H7 (cell line): ENCODE measurements around the gene FNDC3B. TPM values are rescaled to one million over a fixed set of nuclear protein-coding genes. Genes with fewer than 3 reads are reported as not detected.

Experiments used
- DNase-seq: peaks from one replicate; pipeline ENCODE4 v3.0.0; 2012
- H3K27me3 ChIP-seq: 2 replicates; pipeline ENCODE4 v1.6.0; 2011; ENCODE audit warnings: mild to moderate bottlenecking, low read length; ENCODE audit not compliant: control insufficient read depth, insufficient read depth
- H3K36me3 ChIP-seq: replicated peaks from 2 replicates; pipeline ENCODE4 v1.5.1; 2011; ENCODE audit warnings: low read length; ENCODE audit not compliant: control insufficient read depth, insufficient read depth
- H3K4me3 ChIP-seq: 2 replicates; pipeline ENCODE4 v1.5.1; 2011; ENCODE audit warnings: low read depth, mild to moderate bottlenecking, control low read depth, low read length, moderate library complexity; ENCODE audit not compliant: insufficient read depth
- total RNA-seq: library from RNA; depleted of rRNA; stranded (reverse); fragments of >200 nt; shearing (Covaris generic); gene quantifications from 2 replicates; pipeline ENCODE4 v1.2.3, GENCODE V29; 2014

The FNDC3B gene
- total RNA-seq, 1 experiment from 2014 or later, result 24.2 TPM

- H3K27me3 ChIP-seq, result no peaks in the 10 kb centered on the region
- DNase-seq, result no peak
- no peak overlapping the region for H3K4me3 ChIP-seq
- H3K36me3 ChIP-seq, result no peaks in the 10 kb centered on the region
These were observed 232.1 kb downstream of the FNDC3B start for GRCh38 chr3:172271386-172271976.

- no peak for DNase-seq
- Histone ChIP-seq H3K27me3 (no peaks in the 10 kb centered on the region), H3K36me3 (no peaks in the 10 kb centered on the region), H3K4me3 (no peak overlapping the region)
These were observed 233.3 kb downstream of the FNDC3B start for GRCh38 chr3:172272698-172273097.

- H3K27me3 ChIP-seq, result no peaks in the 10 kb centered on the region
- no peaks in the 10 kb centered on the region for H3K36me3 ChIP-seq
- no peak for DNase-seq
- H3K4me3 ChIP-seq, result no peak overlapping the region
These were observed 234.0 kb downstream of the FNDC3B start for GRCh38 chr3:172273378-172273777.

GRCh38 chr3:172274906-172275305, 235.5 kb downstream of the FNDC3B start:
- H3K27me3 ChIP-seq, result no peaks in the 10 kb centered on the region
- DNase-seq, result no peak
- no peak overlapping the region for H3K4me3 ChIP-seq
- H3K36me3 ChIP-seq, result no peaks in the 10 kb centered on the region

GRCh38 chr3:172275586-172275985, 236.2 kb downstream of the FNDC3B start:
- DNase-seq, result no peak
- H3K4me3 ChIP-seq, result no peak overlapping the region
- no peaks in the 10 kb centered on the region for H3K27me3 ChIP-seq
- H3K36me3 ChIP-seq, result no peaks in the 10 kb centered on the region

- Histone ChIP-seq H3K36me3 (no peaks in the 10 kb centered on the region), H3K27me3 (no peaks in the 10 kb centered on the region), H3K4me3 (no peak overlapping the region)
- DNase-seq, result no peak
These were observed 236.7 kb downstream of the FNDC3B start for GRCh38 chr3:172276103-172276502.

GRCh38 chr3:172277151-172277652, 237.8 kb downstream of the FNDC3B start:
- Histone ChIP-seq H3K36me3 (no peaks in the 10 kb centered on the region), H3K4me3 (no peak overlapping the region), H3K27me3 (no peaks in the 10 kb centered on the region)
- no peak for DNase-seq

GRCh38 chr3:172279191-172279640, 239.8 kb downstream of the FNDC3B start:
- Histone ChIP-seq H3K27me3 (no peaks in the 10 kb centered on the region), H3K36me3 (no peaks in the 10 kb centered on the region), H3K4me3 (no peak overlapping the region)
- DNase-seq, result peak; percentile 4

- no peak for DNase-seq
- no peaks in the 10 kb centered on the region for H3K27me3 ChIP-seq
- H3K36me3 ChIP-seq, result no peaks in the 10 kb centered on the region
- no peak overlapping the region for H3K4me3 ChIP-seq
These were observed 240.6 kb downstream of the FNDC3B start for GRCh38 chr3:172279974-172280373.

GRCh38 chr3:172280406-172281051, 241.2 kb downstream of the FNDC3B start:
- Histone ChIP-seq H3K4me3 (no peak overlapping the region), H3K27me3 (no peaks in the 10 kb centered on the region), H3K36me3 (no peaks in the 10 kb centered on the region)
- no peak for DNase-seq

GRCh38 chr3:172281884-172282283, 242.5 kb downstream of the FNDC3B start:
- Histone ChIP-seq H3K4me3 (no peak overlapping the region), H3K36me3 (no peaks in the 10 kb centered on the region; the same call in 1 of the 2 replicates), H3K27me3 (no peaks in the 10 kb centered on the region)
- DNase-seq, result no peak

- H3K36me3 ChIP-seq, result peaks cover 2% of the 10 kb centered on the region
- H3K27me3 ChIP-seq, result no peaks in the 10 kb centered on the region
These were observed 243.5 kb downstream of the FNDC3B start for GRCh38 chr3:172282850-172283249.

GRCh38 chr3:172283841-172284357, 244.5 kb downstream of the FNDC3B start:
- H3K4me3 ChIP-seq, result no peak overlapping the region
- no peaks in the 10 kb centered on the region for H3K27me3 ChIP-seq
- H3K36me3 ChIP-seq, result peaks cover 5% of the 10 kb centered on the region
- DNase-seq, result no peak

More at GRCh38 chr3:172282850-172283249, 243.5 kb downstream of the FNDC3B start:
- H3K4me3 ChIP-seq, result no peak overlapping the region
- DNase-seq, result no peak

- Histone ChIP-seq H3K36me3 (peaks cover 5% of the 10 kb centered on the region), H3K27me3 (no peaks in the 10 kb centered on the region)
- no peak for DNase-seq
These were observed 246.5 kb downstream of the FNDC3B start for GRCh38 chr3:172285844-172286243.

GRCh38 chr3:172286548-172287148, 247.3 kb downstream of the FNDC3B start:
- peaks cover 5% of the 10 kb centered on the region for H3K36me3 ChIP-seq
- no peaks in the 10 kb centered on the region for H3K27me3 ChIP-seq
- no peak for DNase-seq
- H3K4me3 ChIP-seq, result no peak overlapping the region

More at GRCh38 chr3:172285844-172286243, 246.5 kb downstream of the FNDC3B start:
- no peak overlapping the region for H3K4me3 ChIP-seq
